Sigmoid colon (tissue), 7 donors: ENCODE measurements around the gene PARL. TPM values are rescaled to one million over a fixed set of nuclear protein-coding genes. Genes with fewer than 3 reads are reported as not detected.

Source experiments
- DNase-seq: peaks from one replicate; pipeline ENCODE4 v3.0.0-alpha.2; 2019
- H3K27ac ChIP-seq, 4 donors: fragments of 200-600 bp; sonication (generic); one replicate each; pipeline ENCODE4 v1.5.1; 2016 to 2019; ENCODE audit warnings: mild to moderate bottlenecking in 1 of 4
- H3K27me3 ChIP-seq, 3 donors: fragments of 200-600 bp; sonication (generic); one replicate each; pipeline ENCODE4 v1.5.1; 2019; ENCODE audit warnings: mild to moderate bottlenecking in 1 of 3
- H3K36me3 ChIP-seq, 4 donors: fragments of 200-600 bp; sonication (generic); one replicate each; pipeline ENCODE4 v1.5.1; 2016 to 2019
- H3K4me1 ChIP-seq, 4 donors: fragments of 200-600 bp; sonication (generic); one replicate each; pipeline ENCODE4 v1.5.1; 2017 to 2019
- H3K4me3 ChIP-seq, 4 donors: fragments of 200-600 bp; sonication (generic); one replicate each; pipeline ENCODE4 v1.5.1; 2017 to 2019; ENCODE audit warnings: mild to moderate bottlenecking in 2 of 4, moderate library complexity in 1 of 4
- H3K9me3 ChIP-seq, 4 donors: fragments of 200-600 bp in 3 of 4; sonication (generic) in 3 of 4; one replicate each; pipeline versions ENCODE4 v1.5.1 to v1.6.1; 2013 to 2019
- CTCF ChIP-seq, 4 experiments: fragments of 450-650 bp in 3 of 4; fragments of 200-600 bp in 1 of 4; IDR thresholded peaks; one replicate each; pipeline ENCODE4 v1.5.1; 2016 to 2019; ENCODE audit warnings: antibody characterized with exemption in 4 of 4, mild to moderate bottlenecking in 3 of 4, moderate library complexity in 2 of 4
- EP300 ChIP-seq, 4 donors: sonication (generic); formaldehyde crosslinking; IDR thresholded peaks; one replicate each; pipeline ENCODE4 v1.6.1; 2017; ENCODE audit warnings: antibody characterized with exemption in 4 of 4
- POLR2A ChIP-seq, 2 donors: fragments of 450-650 bp; IDR thresholded peaks; one replicate each; pipeline ENCODE4 v1.6.1; 2016; ENCODE audit warnings: antibody characterized with exemption in 2 of 2, mild to moderate bottlenecking in 2 of 2, moderate library complexity in 2 of 2
- POLR2AphosphoS5 ChIP-seq, 4 donors: sonication (generic); formaldehyde crosslinking; IDR thresholded peaks; one replicate each; pipeline ENCODE4 v1.6.1; 2017; ENCODE audit warnings: antibody characterized with exemption in 4 of 4
- WGBS, 2 donors: extraction: QIAGEN DNeasy Blood & Tissue Kit; methylation state at CpG; one replicate each; pipeline ENCODE4 v1.1.7; 2013; 5-methylcytosine and 5-hydroxymethylcytosine counted together
- intact Hi-C: fragments of 100-400 bp; cut with DNase I; formaldehyde crosslinking; loops from one replicate; pipeline ENCODE4 v1.15.1; 2023
- polyA plus RNA-seq, 3 donors: library from polyadenylated mRNA; stranded (reverse); fragments of 200-250 nt; gene quantifications; one replicate each; pipeline ENCODE4 v1.2.3, GENCODE V29; 2013
- total RNA-seq, 4 donors: library from RNA; depleted of rRNA; stranded (reverse); fragments of >200 nt; gene quantifications; one replicate each; pipeline ENCODE4 v1.1.0, GENCODE V29; 2016
- donor health status: healthy with polysubstance abuse.
- donor health status: Bipolar disorder and iron deficiency.
- donor health status: healthy.

Gene PARL
- total and polyA plus RNA-seq, 7 donors: 52.1 to 87.9 (median 58.3) TPM

- no peaks in the 10 kb centered on the region for H3K9me3 ChIP-seq
- TF ChIP-seq POLR2A (IDR thresholded peaks at IDR 0.05) (no peak), CTCF (IDR thresholded peaks at IDR 0.05) (no peak), POLR2AphosphoS5 (IDR thresholded peaks at IDR 0.05) (no peak), EP300 (IDR thresholded peaks at IDR 0.05) (no peak)
- 48 to 67% methylated on average over 11 of the region's 11 CpGs for WGBS, 2 donors
- intact Hi-C loops: loop anchor here (5.0 kb wide), 1 partner anchor 239 kb away; the partner anchor contains the start of gene EIF2B5
- H3K27ac ChIP-seq: no peak overlapping the region
- no peak for DNase-seq
- H3K4me1 ChIP-seq: peaks cover 0 to 2% (median 0%) of the 10 kb centered on the region in 4 donors
- peaks cover 0 to 22% (median 0%) of the 10 kb centered on the region in 3 donors for H3K27me3 ChIP-seq
- H3K4me3 ChIP-seq: no peak overlapping the region
- no peaks in the 10 kb centered on the region for H3K36me3 ChIP-seq
Observed at GRCh38 chr3:183898028-183898431, 13.3 kb upstream of the PARL start.

- peaks cover 0 to 5% (median 0%) of the 10 kb centered on the region in 4 donors for H3K4me1 ChIP-seq
- DNase-seq: no peak
- intact Hi-C loops: loop anchor here (5.0 kb wide), 1 partner anchor 240 kb away; the partner anchor contains the start of gene EIF2B5
- 77 to 85% methylated on average over 4 of the region's 4 CpGs for WGBS, 2 donors
- H3K27me3 ChIP-seq: peaks cover 0 to 22% (median 0%) of the 10 kb centered on the region in 3 donors
- H3K4me3 ChIP-seq: no peak overlapping the region
- TF ChIP-seq POLR2AphosphoS5 (IDR thresholded peaks at IDR 0.05) (no peak), EP300 (IDR thresholded peaks at IDR 0.05) (no peak), CTCF (IDR thresholded peaks at IDR 0.05) (no peak), POLR2A (IDR thresholded peaks at IDR 0.05) (no peak)
- no peaks in the 10 kb centered on the region for H3K36me3 ChIP-seq
- H3K27ac ChIP-seq: no peak overlapping the region
- no peaks in the 10 kb centered on the region for H3K9me3 ChIP-seq
Observed at GRCh38 chr3:183897606-183898005, 12.9 kb upstream of the PARL start.

GRCh38 chr3:183896610-183897009 lies 11.9 kb upstream of the PARL start:
- 36 to 47% methylated on average over 2 of the region's 2 CpGs for WGBS, 2 donors
- Histone ChIP-seq H3K27ac (no peak overlapping the region), H3K9me3 (no peaks in the 10 kb centered on the region), H3K4me3 (no peak overlapping the region), H3K27me3 (peaks cover 0 to 22% (median 0%) of the 10 kb centered on the region in 3 donors), H3K36me3 (no peaks in the 10 kb centered on the region), H3K4me1 (peaks cover 0 to 5% (median 0%) of the 10 kb centered on the region in 4 donors)
- TF ChIP-seq POLR2A (IDR thresholded peaks at IDR 0.05) (no peak), POLR2AphosphoS5 (IDR thresholded peaks at IDR 0.05) (no peak), CTCF (IDR thresholded peaks at IDR 0.05) (no peak), EP300 (IDR thresholded peaks at IDR 0.05) (no peak)
- DNase-seq: no peak
- intact Hi-C loops: loop anchor here (5.0 kb wide), 1 partner anchor 241 kb away; the partner anchor contains the start of gene EIF2B5

GRCh38 chr3:183896184-183896583 lies 11.5 kb upstream of the PARL start:
- no peak for DNase-seq
- H3K9me3 ChIP-seq: no peaks in the 10 kb centered on the region
- 85 to 87% methylated on average over 3 of the region's 3 CpGs for WGBS, 2 donors
- peaks cover 0 to 5% (median 0%) of the 10 kb centered on the region in 4 donors for H3K4me1 ChIP-seq
- H3K36me3 ChIP-seq: no peaks in the 10 kb centered on the region
- intact Hi-C loops: loop anchor here (5.0 kb wide), 1 partner anchor 241 kb away; the partner anchor contains the start of gene EIF2B5
- no peak for TF ChIP-seq CTCF (IDR thresholded peaks at IDR 0.05)
- no peak for TF ChIP-seq POLR2A (IDR thresholded peaks at IDR 0.05)
- no peak for TF ChIP-seq EP300 (IDR thresholded peaks at IDR 0.05)
- TF ChIP-seq POLR2AphosphoS5 (IDR thresholded peaks at IDR 0.05): no peak
- H3K27me3 ChIP-seq: peaks cover 0 to 22% (median 0%) of the 10 kb centered on the region in 3 donors
- no peak overlapping the region for H3K27ac ChIP-seq
- H3K4me3 ChIP-seq: no peak overlapping the region
